ENCODE results near the gene TMC5.

TMC5 gene

DNA sequence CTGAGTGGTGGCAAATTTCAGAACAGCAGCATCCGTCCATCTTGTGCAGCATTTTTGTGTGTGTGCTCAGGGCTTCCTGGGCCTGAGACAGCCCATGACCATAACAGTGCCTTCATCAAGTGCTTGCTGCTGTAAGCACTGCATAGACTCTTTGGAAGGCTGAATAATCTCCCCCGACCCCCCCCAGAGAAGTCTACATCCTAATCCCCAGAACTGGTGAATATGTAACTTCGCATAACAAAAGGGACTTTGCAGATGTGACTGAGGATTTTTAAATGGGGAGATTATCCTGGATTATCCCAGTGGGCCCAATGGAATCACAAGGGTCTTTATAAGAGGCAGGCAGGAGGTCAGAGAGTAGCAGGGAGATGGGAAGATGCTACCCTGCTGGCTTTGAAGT, 50.6 kb downstream of the TMC5 start:
- no peak for DNase-seq

DNA sequence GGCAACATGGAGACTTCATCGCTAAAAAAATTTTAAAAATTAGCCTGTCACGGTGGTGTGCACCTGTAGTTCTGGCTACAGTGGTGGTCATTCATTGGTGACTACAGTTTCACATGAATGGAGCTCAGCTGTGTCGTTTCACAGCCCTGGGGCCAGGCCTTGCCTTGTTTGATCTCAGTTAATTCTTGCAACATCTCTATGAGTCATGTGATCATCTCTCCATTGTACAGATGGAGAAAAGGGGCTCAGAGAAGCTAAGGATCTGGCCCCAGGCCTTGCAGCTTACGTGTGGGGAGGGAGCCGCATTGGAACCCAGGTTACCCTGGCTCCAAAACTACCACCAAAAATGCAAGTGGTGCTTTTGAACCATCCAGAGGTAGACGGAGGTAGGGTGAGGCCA, 54.8 kb downstream of the TMC5 start:
- no peak for DNase-seq

DNA sequence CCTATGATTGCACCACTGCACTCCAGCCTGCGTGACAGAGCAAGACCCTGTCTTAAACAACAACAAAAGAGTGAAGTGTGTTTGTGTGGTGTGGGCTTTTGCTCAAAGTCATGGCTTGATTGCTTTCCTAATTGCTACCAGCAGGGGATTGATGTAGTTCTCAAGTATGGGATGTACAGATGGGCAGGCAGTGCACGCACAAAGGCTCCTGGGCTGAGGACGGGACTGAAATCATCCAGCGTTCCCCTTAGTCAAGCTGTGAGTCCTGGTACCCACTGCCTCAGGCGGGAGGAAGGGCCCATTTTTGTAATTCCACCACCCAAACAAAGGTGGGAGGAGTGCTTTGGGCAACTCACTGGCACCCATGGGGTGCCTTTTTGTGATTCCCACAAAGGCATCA, 56.9 kb downstream of the TMC5 start:
- no peak for DNase-seq

DNA sequence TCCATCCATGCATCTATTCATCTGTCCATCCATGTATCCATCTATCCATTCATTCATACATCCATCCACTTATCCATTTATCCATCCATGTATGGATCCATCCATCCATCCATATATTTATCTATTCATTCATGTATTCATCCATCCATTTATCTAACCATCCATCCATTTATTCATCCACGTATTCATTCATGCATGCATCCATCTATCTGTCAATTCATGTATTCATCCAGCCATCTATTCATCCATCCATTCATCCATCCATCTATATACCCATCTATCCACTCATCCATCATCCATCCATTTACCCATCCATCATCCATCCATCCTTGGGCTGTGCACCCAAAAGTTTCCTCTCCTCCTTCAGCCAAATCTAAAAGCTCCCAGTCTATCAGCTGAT, 60.8 kb downstream of the TMC5 start:
- no peak for DNase-seq

DNA sequence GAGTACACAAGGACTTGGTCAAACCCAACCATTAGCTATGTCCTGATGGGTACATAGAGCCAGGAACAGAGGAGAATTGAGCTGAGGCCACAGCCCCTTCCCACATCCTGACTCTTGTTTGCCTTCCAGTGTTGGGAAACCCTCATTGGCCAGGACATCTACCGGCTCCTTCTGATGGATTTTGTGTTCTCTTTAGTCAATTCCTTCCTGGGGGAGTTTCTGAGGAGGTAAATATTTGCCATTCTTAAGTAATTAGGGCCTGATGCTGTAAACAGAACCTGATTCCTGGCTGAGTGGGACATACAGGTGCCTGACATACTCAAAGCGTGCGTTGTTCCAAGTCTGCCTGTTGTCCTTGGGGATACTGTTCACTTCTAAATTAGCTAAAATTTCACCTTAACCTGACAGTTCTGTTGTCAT, 61.6 kb downstream of the TMC5 start:
- DNase-seq: no peak

DNA sequence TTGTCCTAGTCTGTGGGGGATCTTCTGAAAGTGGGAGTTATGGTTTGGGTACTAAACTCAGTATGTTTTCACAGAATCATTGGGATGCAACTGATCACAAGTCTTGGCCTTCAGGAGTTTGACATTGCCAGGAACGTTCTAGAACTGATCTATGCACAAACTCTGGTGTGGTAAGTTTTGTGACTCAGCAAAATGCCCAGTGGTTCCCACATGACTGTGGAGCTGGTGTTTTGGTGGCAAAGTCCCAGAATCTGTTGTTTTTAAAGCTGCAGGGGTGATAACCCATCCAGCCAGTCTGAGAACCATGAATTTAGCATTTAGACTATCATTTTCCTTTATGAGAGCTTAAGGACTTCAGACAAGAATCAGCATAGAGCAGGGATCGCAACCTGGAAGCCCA, 63.6 kb downstream of the TMC5 start:
- DNase-seq: no peak

GRCh38 chr16:19481769-19482168, 64.1 kb downstream of the TMC5 start:
- no peak for DNase-seq

GRCh38 chr16:19482291-19482690, 64.6 kb downstream of the TMC5 start:
- no peak for DNase-seq

DNA sequence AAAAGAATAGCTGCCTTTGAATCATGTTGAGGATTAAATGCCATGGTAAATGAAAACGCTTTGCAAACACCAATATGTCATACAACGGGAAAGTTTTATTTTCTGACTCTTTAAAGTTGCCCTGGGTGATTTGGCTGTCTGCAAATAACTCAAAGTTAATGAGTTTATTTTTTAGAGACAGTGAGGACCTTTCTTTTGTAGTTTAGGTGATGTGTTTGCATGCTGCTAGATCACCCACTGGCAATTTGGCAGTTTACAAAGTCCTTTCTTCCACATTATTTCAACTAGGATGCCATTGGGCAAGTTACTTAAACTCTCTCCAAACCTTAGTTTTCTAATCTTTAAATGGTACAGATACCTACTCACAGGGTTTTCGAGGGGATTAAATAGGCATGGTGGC, 66.4 kb downstream of the TMC5 start:
- no peak for DNase-seq

DNA sequence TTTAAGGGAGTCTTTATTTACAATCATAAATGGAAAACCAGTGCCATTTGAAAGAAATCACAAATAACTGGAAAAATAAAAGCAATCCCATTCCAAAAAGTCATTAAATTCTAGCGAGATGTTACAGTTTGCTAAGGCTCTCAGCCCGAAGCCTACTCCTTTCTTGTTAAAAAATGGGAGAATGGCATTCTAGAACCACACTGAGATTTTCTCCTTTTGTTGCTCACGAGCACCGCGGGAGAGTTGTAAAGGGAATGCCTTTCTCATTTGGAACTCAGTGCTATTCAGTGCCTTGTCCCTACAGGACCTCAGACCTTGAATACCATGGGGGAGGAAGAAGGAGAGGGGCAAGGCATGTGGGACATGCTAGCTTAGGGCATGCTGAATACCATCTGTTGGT, 67.9 kb downstream of the TMC5 start:
- DNase-seq: no peak

DNA sequence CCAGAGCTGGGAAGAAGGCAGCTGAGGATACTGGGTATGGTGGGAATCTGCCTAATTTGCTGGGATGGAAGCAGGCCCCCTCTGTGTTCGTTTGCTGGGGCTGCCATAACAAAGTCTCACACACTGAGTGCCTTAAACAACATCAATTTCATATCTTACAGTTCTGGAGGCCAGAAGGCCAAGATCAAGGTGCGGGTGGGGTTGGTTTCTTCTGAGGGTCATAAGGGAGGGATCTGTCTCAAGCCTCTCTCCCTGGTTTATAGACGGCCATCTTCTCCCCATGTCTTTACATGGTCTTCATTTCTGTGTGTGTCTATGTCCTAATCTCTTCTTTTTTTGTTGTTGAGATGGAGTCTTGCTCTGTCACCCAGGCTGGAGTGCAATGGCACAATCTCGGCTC, 68.4 kb downstream of the TMC5 start:
- no peak for DNase-seq

DNA sequence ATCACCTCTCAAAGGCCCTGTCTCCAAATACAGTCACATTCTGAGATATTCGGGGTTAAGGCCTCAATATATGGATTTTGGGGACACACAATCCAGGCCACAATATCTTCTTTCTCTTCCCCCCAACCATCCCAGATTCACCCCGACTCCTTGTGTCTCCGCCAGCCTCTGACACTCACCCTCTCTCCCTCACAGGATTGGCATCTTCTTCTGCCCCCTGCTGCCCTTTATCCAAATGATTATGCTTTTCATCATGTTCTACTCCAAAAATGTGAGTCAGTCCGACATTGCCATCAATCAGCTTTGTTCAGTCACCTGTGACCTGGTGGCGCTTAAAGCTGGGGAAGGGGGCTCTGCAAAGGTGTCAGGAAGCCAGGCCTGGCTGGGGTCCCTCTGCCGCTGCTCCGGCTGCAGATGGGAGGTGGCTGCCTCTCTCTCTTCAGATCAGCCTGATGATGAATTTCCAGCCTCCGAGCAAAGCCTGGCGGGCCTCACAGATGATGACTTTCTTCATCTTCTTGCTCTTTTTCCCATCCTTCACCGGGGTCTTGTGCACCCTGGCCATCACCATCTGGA, 69.2 kb downstream of the TMC5 start:
- no peak for DNase-seq

- no peak for DNase-seq
Measured at GRCh38 chr16:19488213-19488640, 70.5 kb downstream of the TMC5 start.

- DNase-seq: no peak
Measured at GRCh38 chr16:19490619-19491018, 72.9 kb downstream of the TMC5 start.

GRCh38 chr16:19497176-19497575, 79.5 kb downstream of the TMC5 start:
- no peak for DNase-seq

- DNase-seq: no peak
Measured at GRCh38 chr16:19499006-19499405, 81.3 kb downstream of the TMC5 start.

GRCh38 chr16:19499481-19499880, 81.8 kb downstream of the TMC5 start:
- no peak for DNase-seq

DNA sequence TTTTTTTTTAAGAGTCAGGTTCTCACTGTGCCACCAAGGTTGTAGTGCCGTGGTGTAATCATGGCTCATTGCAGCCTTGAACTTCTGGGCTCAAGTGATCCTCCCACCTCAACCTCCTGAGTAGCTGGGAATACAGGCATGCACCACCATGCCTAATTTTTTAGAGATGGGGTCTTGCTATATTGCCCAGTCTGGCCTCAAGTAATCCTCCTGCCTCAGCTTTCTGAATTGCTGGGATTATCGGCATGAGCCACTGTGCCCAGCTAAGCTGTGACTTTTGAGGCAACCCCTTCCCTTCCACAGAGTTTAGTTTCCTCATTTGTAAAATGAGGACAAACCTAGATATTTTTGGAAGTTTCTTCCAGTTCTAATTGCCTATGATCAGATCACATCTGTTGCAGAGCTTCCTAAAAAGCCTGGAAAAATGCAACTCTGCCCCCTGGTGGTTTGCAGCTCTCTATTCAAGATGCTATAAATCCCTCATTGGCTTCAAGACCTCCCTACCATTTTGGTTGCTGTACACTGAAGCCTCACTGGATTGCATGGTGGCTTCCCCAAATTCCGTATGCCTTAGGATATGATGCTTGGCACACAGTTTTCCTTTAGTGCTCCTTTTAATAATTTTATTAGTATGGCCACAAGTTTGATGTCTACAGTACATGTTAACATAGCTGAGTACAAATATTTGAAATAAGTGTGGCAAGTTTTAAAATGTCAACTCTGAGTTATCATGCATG, 84.9 kb downstream of the TMC5 start:
- peak; percentile 22 for DNase-seq

GRCh38 chr16:19503461-19504075, 85.9 kb downstream of the TMC5 start:
- no peak for DNase-seq

DNA sequence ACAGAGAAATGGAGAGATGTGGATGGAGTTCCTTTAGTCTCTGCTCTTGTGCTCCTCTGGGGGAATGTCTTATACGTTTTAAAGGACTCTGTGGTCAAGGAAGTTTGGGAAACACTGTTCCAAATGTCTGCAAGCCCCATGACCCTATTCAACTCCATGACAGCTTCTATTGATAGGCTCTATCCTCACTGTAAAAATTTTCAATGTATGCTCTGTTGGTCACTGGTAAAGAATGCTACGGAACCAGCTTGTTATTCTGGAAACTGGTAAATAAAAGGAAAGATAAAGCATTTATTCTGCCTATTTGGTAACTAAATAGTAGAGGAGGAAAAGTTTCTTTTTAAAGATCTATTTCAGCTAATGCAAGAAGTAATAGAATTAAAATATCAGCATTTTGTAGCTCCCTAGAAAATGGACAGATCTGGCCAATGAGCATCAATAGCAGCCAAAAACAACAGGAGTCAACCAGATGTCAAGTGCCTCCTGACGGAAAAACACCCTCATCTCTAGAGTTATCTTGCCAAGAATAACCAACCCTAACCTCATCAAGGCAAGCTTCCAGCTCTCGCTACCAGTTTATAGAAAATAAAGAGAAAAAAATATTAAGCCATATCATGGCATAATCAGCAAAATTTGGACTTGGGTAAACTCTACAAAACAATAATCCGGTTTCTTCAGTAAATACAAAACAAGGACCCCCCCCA, 88.1 kb downstream of the TMC5 start:
- DNase-seq: no peak

DNA sequence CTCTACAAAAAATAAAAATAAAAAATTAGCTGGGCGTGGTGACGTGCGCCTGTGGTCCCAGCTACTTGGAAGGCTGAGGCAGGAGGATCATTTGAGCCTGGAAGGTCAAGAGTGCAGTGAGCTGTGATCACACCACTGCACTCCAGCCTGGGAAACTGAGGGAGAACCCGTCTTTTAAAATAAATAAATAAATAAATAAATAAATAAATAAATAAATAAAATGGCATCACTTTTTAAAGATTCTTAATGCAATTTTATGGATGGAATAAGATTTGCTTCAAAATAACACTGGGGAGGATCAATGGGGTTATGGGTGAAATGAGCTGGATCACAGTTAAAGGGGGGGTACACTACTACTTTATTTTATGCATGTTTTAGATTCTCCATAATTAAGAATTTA, 89.3 kb downstream of the TMC5 start:
- DNase-seq: no peak

- no peak for DNase-seq
Measured at GRCh38 chr16:19507867-19508266, 90.2 kb downstream of the TMC5 start.

- DNase-seq: no peak
Measured at GRCh38 chr16:19512297-19512696, 94.6 kb downstream of the TMC5 start.

Measured in amniotic stem cell (primary cell).